Natural killer cell (primary cell): ENCODE data around the gene CENPM. TPM values are rescaled to one million over a fixed set of nuclear protein-coding genes. Genes with fewer than 3 reads are reported as not detected.
A peak's percentile ranks its signal among the peaks of the same experiment; 100 is the strongest.

Source experiments
- ATAC-seq, 3 donors: fragments of 150-1000 bp in 2 of 3; fragments of 200-7000 bp in 1 of 3; cut with Tn5 transposase; 1 replicate in 1 of 3; 2 replicates in 2 of 3; pipeline ENCODE4 v1.10.0; 2021; ENCODE audit warnings: mild to moderate bottlenecking in 2 of 3, moderate library complexity in 2 of 3
- DNase-seq, 2 donors: peaks; one replicate each; pipeline versions ENCODE4 v3.0.0 to v3.0.0-alpha.2; 2013 to 2021; ENCODE audit warnings: mixed read lengths in 1 of 2
- H3K27ac ChIP-seq: one replicate; pipeline ENCODE4 v1.5.1; 2013; ENCODE audit warnings: mild to moderate bottlenecking, low read length
- H3K27me3 ChIP-seq: one replicate; pipeline ENCODE4 v1.6.1; 2013; ENCODE audit warnings: low read length; ENCODE audit not compliant: control insufficient read depth, insufficient read depth
- H3K36me3 ChIP-seq: one replicate; pipeline ENCODE4 v1.6.1; 2013; ENCODE audit warnings: low read length; ENCODE audit not compliant: control insufficient read depth, insufficient read depth
- H3K4me1 ChIP-seq: one replicate; pipeline ENCODE4 v1.6.1; 2013; ENCODE audit warnings: low read length; ENCODE audit not compliant: control insufficient read depth, insufficient read depth
- H3K4me3 ChIP-seq: one replicate; pipeline ENCODE4 v1.5.1; 2013; ENCODE audit warnings: low read length
- H3K9me3 ChIP-seq: one replicate; pipeline ENCODE4 v1.6.1; 2013; ENCODE audit warnings: low read length; ENCODE audit not compliant: control insufficient read depth, insufficient read depth
- H3K27ac Mint-ChIP-seq, 2 donors: one replicate each; pipeline ENCODE4 v1.8.0; 2022; ENCODE audit warnings: mild to moderate bottlenecking in 2 of 2, mixed read lengths in 2 of 2, moderate library complexity in 1 of 2
- H3K27me3 Mint-ChIP-seq, 2 donors: one replicate each; pipeline ENCODE4 v1.8.0; 2022; ENCODE audit warnings: low read depth in 2 of 2, mixed read lengths in 2 of 2
- H3K36me3 Mint-ChIP-seq: one replicate; pipeline ENCODE4 v1.8.0; 2022; ENCODE audit warnings: mixed read lengths
- H3K4me1 Mint-ChIP-seq, 2 donors: one replicate each; pipeline ENCODE4 v1.8.0; 2022; ENCODE audit warnings: mixed read lengths in 2 of 2
- H3K4me3 Mint-ChIP-seq: one replicate; pipeline ENCODE4 v1.8.0; 2022; ENCODE audit warnings: mild to moderate bottlenecking, moderate library complexity, mixed read lengths
- H3K9me3 Mint-ChIP-seq, 2 donors: one replicate each; pipeline ENCODE4 v1.8.0; 2022; ENCODE audit warnings: mixed read lengths in 2 of 2
- WGBS: methylation state at CpG from one replicate; pipeline ENCODE4 v1.1.7; 2013; ENCODE audit warnings: missing lambda C conversion rate; ENCODE audit not compliant: insufficient coverage; 5-methylcytosine and 5-hydroxymethylcytosine counted together
- intact Hi-C: fragments of 100-400 bp; cut with micrococcal nuclease; formaldehyde crosslinking; loops from one replicate; pipeline ENCODE4 v1.14.2; 2022
- total RNA-seq, 4 donors: library from RNA; stranded (reverse); fragments of 120-200 nt in 1 of 4; gene quantifications; one replicate each; pipeline versions ENCODE4 v1.2.3 to v1.2.4, GENCODE V29; 2013 to 2022
- TF ChIP-seq, protein P1 (sequence below): fragments of 200-600 bp; IDR thresholded peaks from one replicate; pipeline ENCODE4 v1.8.0; 2022; ENCODE audit warnings: antibody characterized with exemption

CENPM gene, protein sequence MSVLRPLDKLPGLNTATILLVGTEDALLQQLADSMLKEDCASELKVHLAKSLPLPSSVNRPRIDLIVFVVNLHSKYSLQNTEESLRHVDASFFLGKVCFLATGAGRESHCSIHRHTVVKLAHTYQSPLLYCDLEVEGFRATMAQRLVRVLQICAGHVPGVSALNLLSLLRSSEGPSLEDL
- 1 to 10 TPM; 4.2 to 7.1 (median 6.1) TPM for total RNA-seq
- total RNA-seq (2013), result 16.2 TPM

DNA sequence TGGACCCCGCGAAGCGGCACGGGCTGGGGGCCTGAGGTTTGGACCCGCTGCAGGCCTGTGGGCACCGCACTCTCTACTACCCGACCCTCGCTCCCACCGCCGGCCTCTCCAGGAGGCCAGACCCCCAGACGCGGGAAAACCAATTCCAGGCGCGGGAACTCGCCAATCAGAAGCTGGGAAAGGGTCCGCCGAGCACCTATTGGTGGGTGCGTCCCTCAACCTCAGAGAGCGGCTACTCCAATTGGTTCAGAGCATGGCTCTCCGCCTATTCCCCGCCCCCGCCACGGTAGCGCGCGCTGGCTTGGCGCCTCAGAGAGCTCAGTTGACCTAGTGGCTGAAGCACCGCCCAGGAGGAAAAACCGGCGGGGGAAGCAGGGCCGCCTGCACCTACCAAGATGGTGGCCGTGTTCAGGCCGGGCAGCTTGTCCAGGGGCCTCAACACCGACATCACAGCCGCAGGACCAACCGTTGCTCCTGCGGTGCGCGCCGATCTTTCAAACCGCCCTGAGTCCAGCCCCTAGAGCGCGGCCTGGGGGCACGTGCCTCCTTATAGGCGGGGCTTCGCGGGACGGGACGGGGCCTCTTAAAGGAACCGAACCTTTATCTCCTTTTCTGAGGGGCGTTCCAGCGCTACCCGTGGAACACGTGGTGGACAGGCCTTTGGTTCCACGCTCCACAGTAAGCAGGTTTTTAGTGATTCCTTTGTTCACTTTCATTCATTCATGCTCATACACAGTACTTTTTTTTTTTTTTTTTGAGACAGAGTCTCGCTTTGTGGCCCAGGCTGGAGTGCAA lies at the start of gene CENPM:
Gene CENPM, minus strand, starts transcription at position 524 of the 795 bp plus-strand sequence. Its CDS starts 76 bp downstream, at position 448.
- H3K9me3 ChIP-seq, result no peaks in the 10 kb centered on the region
- intact Hi-C loops, result loop anchor here (2.0 kb wide), 1 partner anchor 114 kb away; the partner anchor contains the start of gene SREBF2
- H3K27me3 Mint-ChIP-seq, result no peaks in the 10 kb centered on the region
- peak within 1 kb of the TSS; percentile 36 to 76 for H3K27ac Mint-ChIP-seq
- 1% methylated on average over 56 of the region's 56 CpGs for WGBS
- H3K4me1 ChIP-seq, result peaks cover 21% of the 10 kb centered on the region
- TF ChIP-seq, protein P1, sequence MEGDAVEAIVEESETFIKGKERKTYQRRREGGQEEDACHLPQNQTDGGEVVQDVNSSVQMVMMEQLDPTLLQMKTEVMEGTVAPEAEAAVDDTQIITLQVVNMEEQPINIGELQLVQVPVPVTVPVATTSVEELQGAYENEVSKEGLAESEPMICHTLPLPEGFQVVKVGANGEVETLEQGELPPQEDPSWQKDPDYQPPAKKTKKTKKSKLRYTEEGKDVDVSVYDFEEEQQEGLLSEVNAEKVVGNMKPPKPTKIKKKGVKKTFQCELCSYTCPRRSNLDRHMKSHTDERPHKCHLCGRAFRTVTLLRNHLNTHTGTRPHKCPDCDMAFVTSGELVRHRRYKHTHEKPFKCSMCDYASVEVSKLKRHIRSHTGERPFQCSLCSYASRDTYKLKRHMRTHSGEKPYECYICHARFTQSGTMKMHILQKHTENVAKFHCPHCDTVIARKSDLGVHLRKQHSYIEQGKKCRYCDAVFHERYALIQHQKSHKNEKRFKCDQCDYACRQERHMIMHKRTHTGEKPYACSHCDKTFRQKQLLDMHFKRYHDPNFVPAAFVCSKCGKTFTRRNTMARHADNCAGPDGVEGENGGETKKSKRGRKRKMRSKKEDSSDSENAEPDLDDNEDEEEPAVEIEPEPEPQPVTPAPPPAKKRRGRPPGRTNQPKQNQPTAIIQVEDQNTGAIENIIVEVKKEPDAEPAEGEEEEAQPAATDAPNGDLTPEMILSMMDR, result no peak
- H3K4me1 Mint-ChIP-seq, result peaks cover 8 to 17% of the 10 kb centered on the region in 2 donors
- no peaks in the 10 kb centered on the region for H3K27me3 ChIP-seq
- DNase-seq, result peak; percentile 82 to 89
- H3K4me3 ChIP-seq, result peak within 1 kb of the TSS; percentile 63
- peak within 1 kb of the TSS; percentile 89 for H3K4me3 Mint-ChIP-seq
- peak within 1 kb of the TSS; percentile 36 for H3K27ac ChIP-seq
- H3K36me3 Mint-ChIP-seq, result no peaks in the 10 kb centered on the region
- no peaks in the 10 kb centered on the region for H3K9me3 Mint-ChIP-seq
- no peaks in the 10 kb centered on the region for H3K36me3 ChIP-seq
- peak; percentile 93 to 94 (median 94) for ATAC-seq

DNA sequence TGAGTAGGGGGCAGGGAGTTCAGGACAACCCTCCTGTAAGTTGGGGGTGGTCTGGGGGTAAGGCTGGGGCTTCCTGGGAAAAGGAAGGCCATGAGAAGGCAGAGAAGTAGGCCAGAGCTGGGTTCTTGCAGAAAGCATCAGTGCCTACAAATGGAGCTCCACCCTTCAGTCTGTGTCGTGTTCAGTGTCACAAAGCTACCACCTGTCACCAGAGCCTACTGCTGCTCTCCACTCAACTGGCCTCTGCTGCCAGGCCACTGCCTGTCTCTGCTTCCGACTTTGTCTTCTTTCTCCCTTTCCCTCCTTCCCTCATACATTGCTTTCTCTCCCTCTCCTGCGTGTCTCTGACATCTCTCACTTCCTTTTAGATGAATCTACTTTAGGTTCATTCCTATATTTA lies 48.3 kb upstream of the CENPM start:
- H3K27me3 Mint-ChIP-seq, result peaks cover 0 to 20% of the 10 kb centered on the region in 2 donors
- no peak for ATAC-seq
- Histone ChIP-seq H3K27me3 (no peaks in the 10 kb centered on the region), H3K27ac (no peak overlapping the region), H3K36me3 (no peaks in the 10 kb centered on the region), H3K9me3 (no peaks in the 10 kb centered on the region), H3K4me3 (no peak overlapping the region), H3K4me1 (peaks cover 21% of the 10 kb centered on the region)
- peaks cover 0 to 2% of the 10 kb centered on the region in 2 donors for H3K9me3 Mint-ChIP-seq
- DNase-seq, result no peak
- TF ChIP-seq, protein P1, result no peak
- whole genome bisulfite sequencing, result 72% methylated on average over 3 of the region's 3 CpGs
- intact Hi-C loops, result no loop called here
- no peaks in the 10 kb centered on the region for H3K36me3 Mint-ChIP-seq
- H3K4me1 Mint-ChIP-seq, result peaks cover 5 to 20% of the 10 kb centered on the region in 2 donors
- H3K27ac Mint-ChIP-seq, result no peak overlapping the region
- H3K4me3 Mint-ChIP-seq, result no peak overlapping the region

DNA sequence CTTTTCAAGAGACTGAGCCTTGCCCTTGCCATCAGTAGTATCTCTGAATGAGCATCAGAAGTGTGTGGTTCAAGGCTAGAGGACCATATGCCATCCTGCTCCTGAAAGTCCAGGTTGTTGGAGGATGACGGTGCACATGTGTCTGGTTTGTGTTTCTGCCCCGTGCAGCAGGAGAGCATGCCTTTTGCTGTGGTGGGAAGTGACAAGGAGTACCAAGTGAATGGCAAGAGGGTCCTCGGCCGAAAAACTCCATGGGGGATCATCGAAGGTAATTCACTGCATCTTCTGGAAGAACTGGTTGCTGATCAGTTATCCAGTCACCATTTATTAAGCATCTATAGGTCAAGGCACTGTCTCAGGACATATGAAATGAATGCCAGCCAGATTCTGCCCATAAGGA lies 45.5 kb upstream of the CENPM start:
- Histone ChIP-seq H3K36me3 (no peaks in the 10 kb centered on the region), H3K27me3 (no peaks in the 10 kb centered on the region), H3K4me1 (no peaks in the 10 kb centered on the region), H3K4me3 (no peak overlapping the region), H3K27ac (no peak overlapping the region), H3K9me3 (no peaks in the 10 kb centered on the region)
- no peak for DNase-seq
- no peaks in the 10 kb centered on the region for H3K4me1 Mint-ChIP-seq
- no peak for ATAC-seq
- intact Hi-C loops, result no loop called here
- TF ChIP-seq, protein P1, result no peak
- no peak overlapping the region for H3K4me3 Mint-ChIP-seq
- WGBS, result 93% methylated on average over 5 of the region's 5 CpGs
- no peak overlapping the region for H3K27ac Mint-ChIP-seq
- H3K27me3 Mint-ChIP-seq, result peaks cover 0 to 24% of the 10 kb centered on the region in 2 donors
- no peaks in the 10 kb centered on the region for H3K9me3 Mint-ChIP-seq
- no peaks in the 10 kb centered on the region for H3K36me3 Mint-ChIP-seq
